Upper lobe of right lung (tissue), 1 donor: Measurements from ENCODE around the gene DPH7. TPM values are rescaled to one million over a fixed set of nuclear protein-coding genes. Genes with fewer than 3 reads are reported as not detected.
"Not testable (repeated sequence)": the region's sequence is repeated elsewhere in the genome, so short reads cannot be mapped to it uniquely, and the experiment has no call there.

Source experiments
- ATAC-seq: fragments of 200-7000 bp; cut with Tn5 transposase; one replicate; pipeline ENCODE4 v1.9.1; 2020; ENCODE audit warnings: mild to moderate bottlenecking, moderate library complexity
- DNase-seq: peaks from one replicate; pipeline ENCODE4 v3.0.0-alpha.2; 2020
- H3K27ac ChIP-seq: fragments of 200-600 bp; one replicate; pipeline ENCODE4 v1.8.0; 2022
- H3K27me3 ChIP-seq: fragments of 200-600 bp; one replicate; pipeline ENCODE4 v1.8.0; 2022; ENCODE audit warnings: mild to moderate bottlenecking
- H3K36me3 ChIP-seq: fragments of 200-600 bp; one replicate; pipeline ENCODE4 v1.8.0; 2022
- H3K4me1 ChIP-seq: fragments of 200-600 bp; one replicate; pipeline ENCODE4 v1.8.0; 2022
- H3K4me3 ChIP-seq: fragments of 200-600 bp; one replicate; pipeline ENCODE4 v1.8.0; 2022; ENCODE audit warnings: mild to moderate bottlenecking
- H3K9me3 ChIP-seq: fragments of 200-600 bp; one replicate; pipeline ENCODE4 v1.8.0; 2022
- CTCF ChIP-seq: fragments of 200-600 bp; IDR thresholded peaks from one replicate; pipeline ENCODE4 v1.8.0; 2022; ENCODE audit warnings: antibody characterized with exemption
- intact Hi-C: fragments of 100-400 bp; cut with DNase I; formaldehyde crosslinking; loops from one replicate; pipeline ENCODE4 v1.11.0; 2022
- total RNA-seq: library from RNA; stranded (reverse); fragmentation: NEBNext Ultra II Directional; extraction: Animal tissue kit (Norgen Biotek cat#: 25700); gene quantifications from one replicate; pipeline ENCODE4 v1.2.1, GENCODE V29; 2021
- donor health status: DM: no; HTN: yes; CAD: no; lungs with severe emphysema.

DPH7 gene
- total RNA-seq, 1 donor from 2014 or later, result 30.2 TPM

- H3K27ac ChIP-seq, result no peak overlapping the region
- intact Hi-C loops, result no loop called here
- H3K9me3 ChIP-seq, result no peaks in the 10 kb centered on the region
- H3K36me3 ChIP-seq, result peaks cover 50% of the 10 kb centered on the region
- no peak for TF ChIP-seq CTCF
- H3K27me3 ChIP-seq, result no peaks in the 10 kb centered on the region
- peaks cover 23% of the 10 kb centered on the region for H3K4me1 ChIP-seq
- DNase-seq (no peak), ATAC-seq (no peak)
- no peak overlapping the region for H3K4me3 ChIP-seq
Measured at GRCh38 chr9:137574192-137574591, 4.5 kb downstream of the DPH7 start.

GRCh38 chr9:137570566-137570965 is 8.2 kb downstream of the DPH7 start:
- no peak overlapping the region for H3K4me3 ChIP-seq
- H3K4me1 ChIP-seq, result no peaks in the 10 kb centered on the region
- intact Hi-C loops, result no loop called here
- H3K36me3 ChIP-seq, result peaks cover 40% of the 10 kb centered on the region
- ATAC-seq (no peak), DNase-seq (no peak)
- TF ChIP-seq CTCF, result no peak
- H3K27ac ChIP-seq, result no peak overlapping the region
- H3K27me3 ChIP-seq, result no peaks in the 10 kb centered on the region
- no peaks in the 10 kb centered on the region for H3K9me3 ChIP-seq

- H3K9me3 ChIP-seq, result no peaks in the 10 kb centered on the region
- no peak for DNase-seq
Measured at GRCh38 chr9:137569609-137570203, 9.0 kb downstream of the DPH7 start.

GRCh38 chr9:137568445-137568844 is 10.3 kb downstream of the DPH7 start:
- intact Hi-C loops, H3K9me3 ChIP-seq, H3K27ac ChIP-seq, H3K27me3 ChIP-seq, DNase-seq, H3K4me3 ChIP-seq, H3K4me1 ChIP-seq, ATAC-seq: not testable (repeated sequence)
- peaks cover 37% of the 10 kb centered on the region for H3K36me3 ChIP-seq

More at GRCh38 chr9:137569609-137570203, 9.0 kb downstream of the DPH7 start:
- Histone ChIP-seq H3K27ac (no peak overlapping the region), H3K36me3 (peaks cover 37% of the 10 kb centered on the region), H3K27me3 (no peaks in the 10 kb centered on the region), H3K4me3 (no peak overlapping the region), H3K4me1 (no peaks in the 10 kb centered on the region)
- intact Hi-C loops, result no loop called here
- no peak for TF ChIP-seq CTCF
- ATAC-seq, result no peak

DNA sequence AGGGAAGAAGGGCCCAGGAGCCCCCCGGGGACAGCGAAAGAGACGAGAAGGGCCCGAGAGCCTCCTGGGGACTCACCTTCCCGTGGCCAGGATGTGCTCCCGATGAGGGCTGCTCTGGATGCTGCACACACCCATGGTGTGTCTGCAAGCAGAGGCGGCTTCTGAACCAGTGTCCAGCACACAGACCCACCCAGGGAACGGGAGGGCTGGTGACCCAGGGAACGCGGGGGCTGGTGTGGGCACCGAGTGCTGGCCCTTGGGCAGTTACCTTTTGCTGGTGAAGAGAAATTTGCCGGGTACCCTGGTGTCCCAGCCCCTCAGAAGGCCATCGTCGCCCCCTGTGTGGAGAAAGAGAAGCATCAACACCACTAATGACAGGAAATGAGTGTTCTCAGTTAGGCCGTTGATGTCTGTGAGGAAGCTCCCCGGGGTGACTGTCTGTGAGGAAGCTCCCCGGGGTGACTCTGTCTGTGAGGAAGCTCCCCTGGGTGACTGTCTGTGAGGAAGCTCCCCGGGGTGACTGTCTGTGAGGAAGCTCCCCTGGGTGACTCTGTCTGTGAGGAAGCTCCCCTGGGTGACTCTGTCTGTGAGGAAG is 13.8 kb downstream of the DPH7 start:
- intact Hi-C loops, result no loop called here
- ATAC-seq, result no peak
- DNase-seq, result no peak
- TF ChIP-seq CTCF, result no peak
- Histone ChIP-seq H3K27ac (no peak overlapping the region), H3K36me3 (peaks cover 37% of the 10 kb centered on the region), H3K27me3 (no peaks in the 10 kb centered on the region), H3K4me3 (no peak overlapping the region), H3K4me1 (no peaks in the 10 kb centered on the region), H3K9me3 (no peaks in the 10 kb centered on the region)

GRCh38 chr9:137564134-137564533 is 14.6 kb downstream of the DPH7 start:
- no peak for TF ChIP-seq CTCF
- Histone ChIP-seq H3K4me1 (no peaks in the 10 kb centered on the region), H3K9me3 (no peaks in the 10 kb centered on the region), H3K4me3 (no peak overlapping the region), H3K36me3 (peaks cover 40% of the 10 kb centered on the region), H3K27me3 (no peaks in the 10 kb centered on the region), H3K27ac (no peak overlapping the region)
- no peak for DNase-seq
- intact Hi-C loops, result no loop called here
- no peak for ATAC-seq
